HG03280 (cell line): Measurements from ENCODE around the gene TAGAP.
"Not testable (repeated sequence)": the region's sequence is repeated elsewhere in the genome, so short reads cannot be mapped to it uniquely, and the experiment has no call there.

Experiments
- ATAC-seq: cut with Tn5 transposase; IDR thresholded peaks from one replicate; pipeline ENCODE4 v1.9.1; 2021; ENCODE audit warnings: mild to moderate bottlenecking, moderate library complexity; ENCODE audit not compliant: unreplicated experiment

The TAGAP gene

DNA sequence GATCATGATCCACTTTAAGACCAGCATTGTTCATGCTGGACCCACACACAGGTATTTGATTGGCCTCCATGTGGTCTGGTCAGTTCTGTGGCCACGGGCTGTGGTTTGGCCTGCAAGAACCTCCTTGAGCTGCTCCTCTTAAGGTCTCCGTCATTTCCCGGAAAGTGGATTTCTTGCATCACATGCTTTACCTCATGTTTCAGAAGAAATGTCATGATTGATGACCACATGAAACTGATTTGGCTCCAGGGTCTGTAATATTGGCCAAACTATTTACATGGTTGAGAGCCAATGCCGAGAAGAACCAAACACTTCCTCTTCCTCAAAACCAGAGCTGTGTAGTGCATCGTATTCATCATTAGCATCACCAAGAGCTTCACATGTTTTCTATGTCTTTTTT, 31.6 kb downstream of the TAGAP start:
- ATAC-seq = no peak

GRCh38 chr6:159012201-159012600, 32.6 kb downstream of the TAGAP start:
- ATAC-seq = no peak

DNA sequence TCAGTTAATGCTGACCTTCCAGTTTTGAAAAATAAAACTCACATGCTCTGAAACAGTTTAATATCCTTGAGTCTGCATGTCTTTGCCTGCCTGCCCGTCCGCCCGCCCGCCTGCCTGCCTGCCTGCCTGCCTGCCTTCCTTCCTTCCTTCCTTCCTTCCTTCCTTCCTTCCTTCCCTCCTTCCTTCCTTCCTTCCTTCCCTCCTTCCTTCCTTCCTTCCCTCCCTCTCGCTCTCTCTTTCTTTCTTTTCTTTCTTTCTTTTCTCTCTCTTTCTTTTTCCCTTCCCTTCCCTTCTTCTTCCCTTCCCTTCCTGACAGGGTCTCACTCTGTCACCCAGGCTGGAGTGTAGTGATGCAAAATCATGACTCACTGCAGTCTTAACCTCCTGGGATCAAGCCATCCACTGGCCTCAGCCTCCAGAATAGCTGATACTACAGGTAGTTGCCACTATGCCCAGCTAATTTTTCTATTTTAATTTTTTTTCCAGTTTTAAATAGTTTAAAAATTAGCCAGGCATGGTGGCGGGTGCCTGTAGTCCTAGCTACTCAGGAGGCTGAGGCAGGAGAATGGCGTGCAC, 34.7 kb downstream of the TAGAP start:
- ATAC-seq = not testable (repeated sequence)

GRCh38 chr6:159008656-159009288, 36.0 kb downstream of the TAGAP start:
- peak; percentile 73 for ATAC-seq

- no peak for ATAC-seq
Measured at GRCh38 chr6:159007510-159007909, 37.3 kb downstream of the TAGAP start.

GRCh38 chr6:159005436-159005835, 39.4 kb downstream of the TAGAP start:
- no peak for ATAC-seq

DNA sequence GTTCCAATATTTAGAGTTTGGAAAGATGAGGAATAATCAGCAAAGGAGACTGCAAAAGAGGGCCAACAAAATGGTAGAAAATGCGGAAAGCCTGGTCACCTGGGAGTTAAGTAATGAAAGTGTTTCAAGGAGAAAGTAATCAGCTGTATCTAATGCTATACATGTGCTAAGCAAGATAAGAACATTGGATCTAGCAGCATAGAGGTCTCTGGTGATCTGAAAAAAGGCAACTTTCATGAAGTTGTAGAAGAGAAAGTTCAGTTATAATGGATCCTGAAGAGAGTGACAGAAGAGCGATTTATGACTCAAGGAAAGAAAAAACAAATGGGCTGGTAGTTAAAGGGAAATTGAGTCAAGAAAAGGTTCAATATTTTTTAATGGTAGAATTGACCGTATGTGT, 40.2 kb downstream of the TAGAP start:
- no peak for ATAC-seq

- no peak for ATAC-seq
Measured at GRCh38 chr6:159002432-159003155, 42.2 kb downstream of the TAGAP start.

- ATAC-seq = peak; percentile 96
Measured at GRCh38 chr6:158999666-159000403, 45.0 kb downstream of the TAGAP start, which contains the start of gene RSPH3. Gene RSPH3, minus strand, starts transcription at chr6:159000202. Its CDS starts 652 bp downstream, at chr6:158999550.

GRCh38 chr6:158999154-158999665, 45.6 kb downstream of the TAGAP start:
- ATAC-seq = peak; percentile 39

- no peak for ATAC-seq
Measured at GRCh38 chr6:158996856-158997255, 47.9 kb downstream of the TAGAP start.

GRCh38 chr6:158993639-158994038, 51.2 kb downstream of the TAGAP start:
- no peak for ATAC-seq

- no peak for ATAC-seq
Measured at GRCh38 chr6:158991017-158991723, 53.6 kb downstream of the TAGAP start.

DNA sequence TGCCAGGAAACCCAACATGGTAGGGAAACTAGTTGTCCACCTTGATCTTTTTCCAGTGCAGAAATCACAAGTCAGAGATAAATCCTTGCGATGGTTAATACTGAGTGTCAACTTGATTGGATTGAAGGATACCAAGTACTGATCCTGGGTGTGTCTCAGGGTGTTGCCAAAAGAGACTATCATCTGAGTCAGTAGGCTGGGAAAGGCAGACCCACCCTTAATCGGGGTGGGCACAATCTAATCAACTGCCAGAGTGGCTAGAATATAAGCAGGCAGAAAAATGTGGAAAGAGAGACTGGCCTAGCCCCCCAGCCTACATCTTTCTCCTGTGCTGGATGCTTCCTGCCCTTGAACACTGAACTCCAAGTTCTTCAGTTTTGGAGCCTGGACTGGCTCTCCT, 55.1 kb downstream of the TAGAP start:
- ATAC-seq = not testable (repeated sequence)

DNA sequence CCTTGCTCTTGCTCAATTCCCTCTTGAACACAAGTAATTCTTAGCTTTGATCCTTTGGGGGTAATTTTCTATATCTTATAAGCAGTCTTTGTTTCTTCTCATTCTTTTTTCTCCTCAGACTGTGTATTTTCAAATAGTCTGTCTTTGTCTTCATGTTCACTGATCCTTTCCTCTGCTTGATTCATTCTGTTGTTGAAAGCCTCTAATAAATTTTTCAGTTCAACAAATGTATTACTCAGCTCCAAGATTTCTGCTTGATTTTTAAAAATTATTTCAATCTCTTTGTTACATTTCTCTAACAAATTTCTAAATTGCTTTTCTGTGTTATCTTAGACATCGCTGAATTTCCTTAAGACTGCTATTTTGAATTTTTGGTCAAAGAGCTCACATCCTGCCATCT, 56.3 kb downstream of the TAGAP start:
- ATAC-seq = no peak

DNA sequence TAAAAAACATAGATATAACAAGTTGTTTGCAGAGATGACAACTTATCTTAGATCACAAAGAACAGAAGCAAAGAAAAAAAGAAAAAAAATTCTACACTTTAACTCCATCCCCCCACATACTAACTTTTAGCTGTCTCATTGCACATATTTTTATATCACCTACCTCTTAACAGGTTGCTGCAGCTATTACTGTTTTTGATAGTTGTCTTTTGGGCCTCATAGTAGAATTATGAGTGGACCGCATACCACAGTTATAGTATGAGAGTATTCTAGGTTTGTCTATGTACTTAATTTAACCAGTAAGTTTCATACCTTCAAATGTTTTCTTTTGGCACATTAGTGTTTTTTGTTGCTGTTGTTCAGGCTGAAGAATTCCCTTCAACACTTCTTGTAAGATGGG, 57.1 kb downstream of the TAGAP start:
- ATAC-seq = no peak
